Measurements from ENCODE around the gene PIGN.
A peak's percentile ranks its signal among the peaks of the same experiment; 100 is the strongest.

The PIGN gene

DNA sequence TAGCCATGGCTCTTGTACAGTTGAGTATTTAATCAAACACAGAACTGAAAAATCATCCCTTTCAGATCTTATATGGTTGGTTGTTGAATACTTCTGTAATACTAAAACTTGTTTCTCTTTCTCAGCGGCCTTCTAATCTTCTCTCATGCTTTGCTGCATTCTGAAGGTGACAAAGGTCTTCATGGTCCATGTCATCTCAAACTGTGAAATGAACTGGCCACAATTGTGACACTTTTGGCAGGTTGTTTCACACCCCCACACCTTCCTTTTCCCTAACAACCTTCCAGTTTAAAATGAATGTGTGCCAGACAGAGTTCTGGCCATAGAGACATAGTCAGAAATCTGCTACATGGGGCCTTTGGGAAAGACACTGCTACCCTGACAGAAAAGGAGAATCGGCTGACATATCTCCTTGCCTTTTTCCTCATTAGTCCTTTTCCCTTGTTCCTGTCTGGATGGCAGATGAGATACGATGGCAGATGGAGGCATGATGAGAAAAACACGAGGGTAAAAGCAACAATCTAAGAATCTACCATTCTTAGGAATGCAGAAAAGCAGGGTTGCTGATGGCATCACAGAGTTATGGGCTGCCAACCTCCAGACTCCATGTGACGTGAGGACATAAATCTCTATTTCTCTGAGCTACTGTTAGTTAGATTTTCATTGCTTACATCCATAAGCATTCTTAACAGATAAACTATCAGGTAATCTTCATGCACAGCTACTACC lies 106.5 kb downstream of the PIGN start:
- DNase-seq (ENCODE audit: extremely low read depth, low read depth), result no peak
- TF ChIP-seq, protein P1, sequence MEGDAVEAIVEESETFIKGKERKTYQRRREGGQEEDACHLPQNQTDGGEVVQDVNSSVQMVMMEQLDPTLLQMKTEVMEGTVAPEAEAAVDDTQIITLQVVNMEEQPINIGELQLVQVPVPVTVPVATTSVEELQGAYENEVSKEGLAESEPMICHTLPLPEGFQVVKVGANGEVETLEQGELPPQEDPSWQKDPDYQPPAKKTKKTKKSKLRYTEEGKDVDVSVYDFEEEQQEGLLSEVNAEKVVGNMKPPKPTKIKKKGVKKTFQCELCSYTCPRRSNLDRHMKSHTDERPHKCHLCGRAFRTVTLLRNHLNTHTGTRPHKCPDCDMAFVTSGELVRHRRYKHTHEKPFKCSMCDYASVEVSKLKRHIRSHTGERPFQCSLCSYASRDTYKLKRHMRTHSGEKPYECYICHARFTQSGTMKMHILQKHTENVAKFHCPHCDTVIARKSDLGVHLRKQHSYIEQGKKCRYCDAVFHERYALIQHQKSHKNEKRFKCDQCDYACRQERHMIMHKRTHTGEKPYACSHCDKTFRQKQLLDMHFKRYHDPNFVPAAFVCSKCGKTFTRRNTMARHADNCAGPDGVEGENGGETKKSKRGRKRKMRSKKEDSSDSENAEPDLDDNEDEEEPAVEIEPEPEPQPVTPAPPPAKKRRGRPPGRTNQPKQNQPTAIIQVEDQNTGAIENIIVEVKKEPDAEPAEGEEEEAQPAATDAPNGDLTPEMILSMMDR (IDR thresholded peaks at IDR 0.05; ENCODE audit: low read depth, low read length), result no peak

DNA sequence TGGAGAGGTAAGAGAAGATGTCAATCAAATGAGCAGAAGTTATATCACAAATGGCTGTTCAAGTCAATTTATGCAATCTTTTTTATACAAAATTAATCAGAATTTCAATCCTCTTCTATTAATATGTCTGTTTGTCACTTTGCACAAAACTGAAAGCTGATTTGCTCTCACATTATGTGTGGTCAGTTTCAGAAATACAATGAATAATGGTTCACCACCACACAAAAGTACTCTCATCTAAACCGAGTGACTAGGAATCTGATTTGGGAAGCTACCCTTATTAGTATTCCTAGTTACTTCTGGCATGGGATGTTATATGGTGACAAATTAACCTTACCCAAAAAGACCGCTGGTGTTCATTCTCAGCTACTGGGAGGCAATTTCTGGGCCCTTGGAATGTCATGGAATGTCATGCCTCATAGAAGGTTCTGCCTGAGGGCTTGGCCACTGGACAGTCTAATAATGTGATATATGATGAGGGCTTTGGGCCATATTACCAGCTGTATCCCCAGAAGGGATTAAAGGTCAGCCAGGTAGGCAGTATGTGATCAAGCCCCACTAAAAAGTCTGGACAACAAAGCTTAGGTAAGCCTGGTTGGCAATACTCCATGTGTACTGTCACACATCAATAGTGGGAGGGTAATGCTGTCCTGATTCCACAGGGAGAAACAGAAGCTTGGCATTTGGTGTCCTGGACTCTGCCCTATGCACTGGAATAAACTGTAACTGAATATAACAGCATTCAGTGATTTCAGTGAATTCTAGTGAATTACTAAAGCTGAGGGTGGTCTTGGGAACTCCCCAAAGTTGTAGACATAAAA lies 113.2 kb downstream of the PIGN start:
- TF ChIP-seq, protein P1 (IDR thresholded peaks at IDR 0.05; ENCODE audit: low read depth, low read length), result no peak
- no peak for DNase-seq (ENCODE audit: extremely low read depth, low read depth)

DNA sequence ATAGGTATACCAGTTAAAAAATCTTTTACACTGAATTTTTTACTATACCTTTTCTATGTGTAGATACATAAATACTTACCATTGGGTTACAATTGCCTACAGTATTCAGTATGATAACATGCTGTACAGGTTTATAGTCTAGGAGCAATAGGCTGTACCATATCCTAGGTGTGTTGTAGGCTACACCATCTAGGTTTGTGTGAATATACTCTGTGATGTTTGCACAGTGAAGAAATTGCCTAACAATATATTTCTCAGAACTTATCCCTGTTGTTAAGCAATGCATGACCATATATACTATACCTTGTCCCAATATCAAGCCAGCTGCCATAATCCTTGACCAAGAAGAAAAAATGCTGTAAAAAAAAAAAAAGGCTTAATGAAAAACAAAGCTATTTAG lies 114.5 kb downstream of the PIGN start:
- DNase-seq (ENCODE audit: extremely low read depth, low read depth), result no peak
- TF ChIP-seq, protein P1 (IDR thresholded peaks at IDR 0.05; ENCODE audit: low read depth, low read length), result no peak

DNA sequence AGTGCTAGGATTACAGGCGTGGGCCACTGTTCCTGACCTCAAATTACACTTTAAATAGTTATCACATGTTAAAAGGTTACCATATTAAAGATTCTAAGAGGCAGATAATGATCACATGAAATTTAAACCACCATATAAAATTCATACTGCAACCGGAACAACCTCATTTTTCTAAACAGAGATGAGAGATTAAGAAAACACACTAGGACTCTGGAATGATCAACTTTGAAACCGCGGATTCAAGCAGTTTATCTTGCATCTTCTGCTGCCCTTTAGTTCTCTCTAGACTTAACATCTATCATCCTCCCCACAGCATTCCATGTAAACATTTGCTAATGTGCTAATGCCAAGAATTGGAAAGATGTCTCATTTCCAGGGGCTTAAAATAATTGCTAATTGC lies 115.8 kb downstream of the PIGN start:
- DNase-seq (ENCODE audit: extremely low read depth, low read depth), result no peak
- TF ChIP-seq, protein P1 (IDR thresholded peaks at IDR 0.05; ENCODE audit: low read depth, low read length), result no peak

DNA sequence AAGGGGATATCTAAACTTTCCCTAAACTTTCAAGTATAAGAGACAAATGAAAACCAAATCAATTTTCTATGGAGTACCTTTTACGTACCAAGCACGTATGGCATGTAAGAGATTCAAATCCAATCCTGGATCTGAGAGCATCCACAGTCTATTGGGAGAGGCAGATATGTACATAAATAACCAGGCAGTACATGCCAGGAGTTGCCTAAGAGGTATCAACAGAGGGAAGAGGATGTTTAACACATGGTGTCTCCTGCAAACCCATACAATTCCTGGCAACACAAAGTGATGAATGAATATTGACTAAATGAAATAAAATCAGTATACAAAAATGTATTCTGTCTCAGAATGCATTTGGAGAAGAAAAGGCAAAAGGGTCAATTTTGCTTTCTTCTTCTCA lies 116.6 kb downstream of the PIGN start:
- TF ChIP-seq, protein P1 (IDR thresholded peaks at IDR 0.05; ENCODE audit: low read depth, low read length), result no peak
- peak; percentile 15 for DNase-seq (ENCODE audit: extremely low read depth, low read depth)

DNA sequence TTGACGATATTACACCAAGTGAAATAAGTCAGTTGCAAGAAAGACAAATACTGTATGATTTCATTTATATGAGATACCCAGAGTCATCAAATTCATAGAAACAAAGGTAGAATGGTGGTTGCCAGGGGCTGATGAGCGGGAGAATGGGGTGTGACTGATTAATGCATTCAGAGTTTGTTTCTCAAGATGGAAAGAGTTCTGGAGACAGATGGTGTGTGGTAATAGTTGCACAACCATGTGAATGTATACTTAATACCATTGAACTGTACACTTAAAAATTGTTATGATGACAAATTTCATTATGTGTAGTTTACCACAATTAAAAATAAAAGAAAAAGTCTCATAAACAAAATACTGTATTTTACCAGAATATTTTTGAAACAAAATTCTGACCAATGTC lies 117.3 kb downstream of the PIGN start:
- TF ChIP-seq, protein P1 (IDR thresholded peaks at IDR 0.05; ENCODE audit: low read depth, low read length), result no peak
- DNase-seq (ENCODE audit: extremely low read depth, low read depth), result peak; percentile 30

Data from AG09319 (cell line).